DMS79 treated with DMSO at 0.1 percent for 48 hours (cell line): ENCODE results near the gene SLFN14.
"Not testable (repeated sequence)": the region's sequence is repeated elsewhere in the genome, so short reads cannot be mapped to it uniquely, and the experiment has no call there.

Experiments
- DNase-seq: peaks from one replicate; lab custom pipeline; 2025; lab: John Stamatoyannopoulos, UW

SLFN14 gene

DNA sequence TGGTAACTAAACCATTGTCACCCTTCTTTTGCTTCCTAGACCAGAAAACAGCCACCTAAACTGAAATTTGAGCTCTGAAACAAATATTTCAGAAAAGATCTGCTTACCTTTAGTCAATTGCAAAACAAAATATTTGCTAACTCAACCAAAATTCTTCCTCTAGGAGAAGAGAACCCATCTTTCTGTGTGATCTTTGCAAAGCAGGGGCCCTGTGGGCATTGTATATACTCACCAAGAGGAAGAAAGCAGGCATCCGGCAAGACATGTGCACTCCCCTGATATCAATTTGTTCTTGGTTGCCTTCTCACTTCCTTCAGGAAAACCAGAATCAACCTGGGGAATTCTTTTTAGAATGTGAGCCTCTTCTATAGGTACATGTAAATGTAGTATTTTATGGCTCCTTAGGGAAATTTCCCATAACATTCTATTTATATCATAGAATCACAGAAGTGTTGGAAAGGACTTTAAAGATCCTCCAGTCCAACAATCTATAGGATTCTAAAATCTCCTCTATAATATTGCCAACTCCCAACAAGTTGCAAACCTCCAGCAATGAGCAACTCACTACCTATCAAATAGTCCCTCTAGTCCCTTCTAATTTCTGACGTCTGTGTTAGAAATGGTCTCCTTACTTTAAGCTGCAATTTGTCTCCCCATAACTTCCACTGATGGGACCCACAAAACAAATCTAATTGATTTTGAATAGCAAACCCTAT lies 966 bp downstream of the SLFN14 start:
- no peak for DNase-seq

DNA sequence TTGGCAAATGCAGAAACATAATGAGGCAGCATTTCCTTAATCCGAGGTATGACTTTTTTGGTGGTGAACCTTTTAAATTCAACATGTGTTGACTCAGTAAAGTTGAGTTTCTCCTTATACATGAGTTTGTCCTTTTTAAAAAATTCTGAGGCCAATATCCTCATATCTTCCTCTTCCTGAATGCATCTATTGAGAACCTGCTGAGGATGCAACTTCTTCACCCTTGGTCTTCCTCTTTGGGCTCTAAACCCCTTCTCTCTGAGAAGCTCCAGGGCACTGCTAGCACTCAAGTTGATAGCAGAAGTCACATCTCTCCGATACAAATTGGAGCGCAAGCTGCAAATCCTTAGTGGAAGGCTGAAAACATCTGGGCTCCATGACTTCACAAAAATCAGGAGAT lies 3.3 kb downstream of the SLFN14 start:
- DNase-seq: no peak

GRCh38 chr17:35555691-35556090 lies 4.9 kb downstream of the SLFN14 start:
- no peak for DNase-seq

GRCh38 chr17:35554668-35555067 lies 6.0 kb downstream of the SLFN14 start:
- no peak for DNase-seq

DNA sequence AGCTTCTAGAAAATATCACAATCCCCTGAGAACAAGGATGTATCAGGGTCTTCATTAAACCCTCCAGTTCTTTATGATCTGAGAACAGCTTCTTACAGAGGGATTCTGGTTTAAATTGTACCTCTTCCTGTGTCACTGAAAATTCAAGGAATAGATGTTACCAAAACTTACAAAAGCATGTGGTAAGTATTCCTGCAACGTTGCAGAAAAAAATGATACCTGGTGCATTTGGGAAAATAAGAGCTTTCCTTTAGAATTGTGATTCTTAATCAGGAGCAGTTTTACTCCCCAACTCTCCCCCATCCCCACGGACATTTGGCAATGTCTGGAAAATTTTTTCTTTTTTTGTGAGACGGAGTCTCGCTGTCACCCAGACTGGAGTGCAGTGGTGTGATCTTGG lies 7.3 kb downstream of the SLFN14 start:
- DNase-seq: no peak

DNA sequence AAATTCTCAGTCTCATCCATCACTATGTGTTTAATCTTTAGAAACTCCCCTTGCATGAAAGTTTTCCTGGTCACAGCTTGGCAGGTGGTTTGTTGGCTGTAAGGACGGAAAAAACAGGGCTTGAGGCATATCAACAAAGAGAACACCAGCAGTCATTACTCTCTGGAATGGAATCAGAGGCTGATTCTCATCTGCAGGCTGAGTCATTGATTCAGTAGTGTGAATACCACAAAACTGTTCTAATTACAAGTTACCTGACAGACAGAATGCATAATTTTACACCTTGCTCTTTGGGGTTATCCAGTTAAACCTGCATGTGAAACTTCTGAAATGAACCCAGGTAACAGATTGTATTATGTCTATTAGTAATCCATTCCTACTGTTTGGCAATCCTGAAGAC lies 11.6 kb downstream of the SLFN14 start:
- no peak for DNase-seq

DNA sequence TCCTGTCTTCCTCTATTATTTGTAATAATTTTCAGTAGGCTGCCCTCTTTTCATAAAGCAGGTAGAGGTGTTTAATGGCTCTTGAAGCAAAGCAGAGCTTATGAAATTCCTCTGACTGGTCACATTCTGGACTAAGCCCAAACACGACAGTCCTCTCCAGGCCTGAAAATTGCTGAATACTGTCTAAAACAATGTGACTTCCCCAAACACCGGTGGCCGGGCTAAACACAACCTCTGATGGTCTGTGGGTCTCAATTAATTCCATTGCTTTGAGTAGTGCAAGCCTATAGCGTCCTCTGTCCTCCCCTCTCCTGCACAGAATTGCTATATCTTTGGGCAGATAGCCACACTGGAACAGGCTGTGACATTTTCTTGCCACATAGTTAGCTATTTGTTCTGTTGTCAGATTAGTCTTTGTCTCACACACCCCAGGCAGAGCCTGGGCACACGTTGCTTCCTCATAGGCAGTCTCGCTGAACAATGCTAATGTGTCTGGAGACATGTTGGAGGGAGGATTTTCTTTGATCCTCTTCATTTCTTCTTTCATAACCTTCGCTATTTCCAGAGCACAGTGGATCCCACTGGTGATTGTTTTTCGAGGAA lies 12.3 kb downstream of the SLFN14 start:
- DNase-seq: no peak

- DNase-seq: no peak
These were observed 14.1 kb downstream of the SLFN14 start for GRCh38 chr17:35546487-35546886.

GRCh38 chr17:35545150-35545549 lies 15.5 kb downstream of the SLFN14 start:
- DNase-seq: no peak

DNA sequence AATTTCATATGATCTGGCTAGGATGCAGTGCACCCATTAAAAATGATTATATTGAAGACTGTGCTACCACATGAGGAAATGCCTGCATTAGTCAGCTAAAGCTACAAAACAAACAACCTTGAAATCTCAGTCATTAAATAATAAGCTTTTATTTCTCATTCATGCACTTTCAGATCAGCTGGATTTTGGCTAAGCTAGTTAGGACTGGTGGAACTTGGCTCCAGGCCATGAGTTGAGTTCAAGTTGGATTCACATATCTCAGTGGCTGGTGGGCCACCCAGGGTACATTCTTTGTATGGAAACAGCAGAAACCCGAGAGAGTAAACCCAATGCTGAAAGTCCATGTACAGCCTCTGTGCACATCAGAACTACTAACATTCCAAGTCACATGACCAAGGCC lies 16.8 kb downstream of the SLFN14 start:
- DNase-seq: no peak

DNA sequence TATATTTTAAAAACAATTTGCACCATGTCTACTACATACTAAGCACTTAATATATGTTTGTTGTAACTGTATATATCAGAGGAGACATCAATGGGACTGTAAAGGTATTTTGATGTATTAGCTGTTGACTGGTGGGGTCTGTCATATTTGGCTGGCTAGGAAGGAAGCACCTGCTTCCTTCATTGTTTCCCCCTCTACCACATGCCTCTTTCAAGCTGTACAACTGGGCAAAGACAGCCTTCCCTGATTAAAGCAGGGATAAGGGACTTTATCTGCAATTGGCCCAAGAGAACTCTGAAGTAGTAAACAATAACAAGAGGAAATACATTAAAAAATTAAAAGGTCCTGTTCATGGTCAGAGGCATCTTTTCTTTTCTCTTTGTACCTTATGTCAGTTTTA lies 17.6 kb downstream of the SLFN14 start:
- no peak for DNase-seq

DNA sequence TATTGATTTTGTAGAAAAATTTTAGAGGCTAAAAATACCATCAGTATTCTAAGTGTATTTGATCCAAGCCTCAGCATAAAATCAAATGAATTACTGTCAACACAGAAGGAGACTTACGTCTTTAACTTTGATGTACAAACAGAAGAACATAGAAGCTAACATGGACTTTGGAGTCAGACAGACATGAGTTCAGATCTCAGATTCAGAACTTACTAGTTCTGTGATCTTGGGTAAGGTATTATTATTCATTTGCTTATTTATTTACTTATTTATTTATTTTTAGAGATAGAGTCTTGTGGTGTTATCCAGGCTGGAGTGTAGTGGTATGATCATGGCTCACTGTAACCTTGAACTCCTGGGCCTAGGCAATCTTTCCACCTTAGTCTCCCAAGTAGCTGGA lies 19.2 kb downstream of the SLFN14 start:
- DNase-seq: no peak

- no peak for DNase-seq
These were observed 19.8 kb downstream of the SLFN14 start for GRCh38 chr17:35540589-35541404.

DNA sequence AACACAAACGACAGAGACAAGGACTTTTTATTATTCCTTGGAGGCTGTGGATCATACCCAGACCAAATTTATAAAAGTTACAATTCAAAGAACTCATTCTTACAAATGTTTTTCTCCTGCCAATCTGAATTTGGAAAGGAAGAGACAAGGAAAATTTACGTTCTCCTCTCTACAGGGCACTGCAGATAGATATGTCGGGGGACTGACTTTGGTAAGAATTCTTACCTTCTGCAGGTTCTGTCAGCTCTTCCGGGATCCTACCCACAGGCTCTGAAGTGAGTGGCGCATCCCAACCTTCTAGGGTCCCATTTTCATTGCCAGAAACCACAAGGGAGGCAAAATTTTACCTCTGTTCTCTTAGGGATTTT lies 21.0 kb downstream of the SLFN14 start:
- DNase-seq: no peak

- no peak for DNase-seq
These were observed 22.9 kb downstream of the SLFN14 start, which contains the start of gene SLFN12L for GRCh38 chr17:35537601-35538141. TSS of gene SLFN12L (minus strand) at chr17:35537678. CDS start at chr17:35522364, 15,314 bp downstream.

- DNase-seq: no peak
These were observed 23.9 kb downstream of the SLFN14 start for GRCh38 chr17:35536664-35537171.

DNA sequence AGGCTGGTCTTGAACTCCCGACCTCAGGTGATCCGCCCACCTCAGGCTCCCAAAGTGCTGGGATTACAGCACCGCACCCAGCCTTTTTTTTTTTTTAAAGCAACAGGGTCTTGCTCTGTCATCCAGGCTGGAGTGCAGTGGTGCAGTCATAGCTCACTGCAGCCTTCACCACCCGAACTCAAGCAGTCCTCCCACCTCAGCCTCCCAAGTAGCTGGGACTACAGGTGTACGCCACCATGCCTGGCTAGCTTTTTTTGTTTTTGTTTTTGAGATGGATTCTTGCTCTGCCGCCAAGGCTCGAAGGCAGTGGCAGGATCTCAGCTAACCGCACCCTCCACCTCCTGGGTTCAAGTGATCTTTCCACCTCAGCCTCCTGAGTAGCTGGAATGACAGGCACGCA lies 25.2 kb downstream of the SLFN14 start:
- not testable (repeated sequence) for DNase-seq

GRCh38 chr17:35534576-35535093 lies 26.0 kb downstream of the SLFN14 start:
- no peak for DNase-seq

- DNase-seq: no peak
These were observed 29.5 kb downstream of the SLFN14 start for GRCh38 chr17:35531160-35531559.

DNA sequence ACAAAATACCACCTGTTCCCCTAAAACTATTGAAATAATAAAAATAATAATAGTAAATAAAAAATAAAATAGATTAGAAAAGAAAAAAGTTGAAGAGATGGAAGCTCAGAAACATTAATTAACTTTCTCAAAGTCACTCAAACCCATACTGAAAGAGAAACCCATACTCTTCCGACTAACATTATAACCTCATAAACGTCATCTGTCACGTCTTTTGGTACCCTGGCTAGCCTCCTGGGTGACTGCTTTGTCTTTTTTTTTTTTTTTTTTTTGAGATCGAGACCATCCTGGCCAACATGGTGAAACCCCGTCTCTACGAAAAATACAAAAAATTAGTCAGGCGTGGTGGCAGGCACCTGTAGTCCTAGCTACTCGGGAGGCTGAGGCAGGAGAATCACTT lies 30.8 kb downstream of the SLFN14 start:
- no peak for DNase-seq

DNA sequence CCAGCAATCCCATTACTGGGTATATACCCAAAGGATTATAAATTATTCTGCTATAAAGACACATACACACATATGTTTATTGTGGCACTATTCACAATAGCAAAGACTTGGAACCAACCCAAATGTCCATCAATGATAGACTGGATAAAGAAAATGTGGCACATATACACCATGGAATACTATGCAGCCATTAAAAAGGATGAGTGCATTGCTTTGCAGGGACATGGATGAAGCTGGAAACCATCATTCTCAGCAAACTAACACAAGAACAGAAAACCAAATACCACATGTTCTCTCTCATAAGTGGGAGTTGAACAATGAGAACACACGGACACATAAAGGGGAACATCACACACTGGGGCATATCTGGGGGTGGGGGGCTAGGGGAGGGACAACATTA lies 31.3 kb downstream of the SLFN14 start:
- not testable (repeated sequence) for DNase-seq

DNA sequence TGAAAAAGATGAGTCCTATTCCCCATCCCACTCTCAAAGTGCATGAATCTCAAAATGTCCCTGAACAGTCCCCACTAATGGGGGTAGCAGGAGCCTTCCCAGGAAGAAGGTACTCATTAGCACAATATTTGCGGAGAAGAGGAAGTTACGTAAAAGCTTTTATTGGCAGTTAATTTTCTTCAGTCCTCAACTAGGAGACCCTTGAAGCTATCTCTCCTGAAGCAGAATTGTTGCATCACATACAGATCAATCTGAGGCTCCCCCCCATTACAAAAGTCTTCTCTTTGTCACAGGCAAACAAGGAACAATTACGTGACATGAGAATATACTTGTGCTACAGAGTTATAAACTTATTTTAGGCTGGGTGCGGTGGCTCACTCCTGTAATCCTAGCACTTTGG lies 37.3 kb downstream of the SLFN14 start:
- no peak for DNase-seq
